Activated CD8-positive, alpha-beta memory T cell treated with anti-CD3 and anti-CD28 coated beads for 4 hours (primary cell): ENCODE results near the gene B9D2.
A peak's percentile ranks its signal among the peaks of the same experiment; 100 is the strongest.

Experiments
- DNase-seq, 2 donors: peaks; one replicate each; pipeline ENCODE4 v3.0.0-alpha.2; 2020; ENCODE audit warnings: low read depth in 2 of 2

B9D2 gene

GRCh38 chr19:41327576-41328156 lies 36.3 kb downstream of the B9D2 start:
- peak; percentile 76 to 77 for DNase-seq

DNA sequence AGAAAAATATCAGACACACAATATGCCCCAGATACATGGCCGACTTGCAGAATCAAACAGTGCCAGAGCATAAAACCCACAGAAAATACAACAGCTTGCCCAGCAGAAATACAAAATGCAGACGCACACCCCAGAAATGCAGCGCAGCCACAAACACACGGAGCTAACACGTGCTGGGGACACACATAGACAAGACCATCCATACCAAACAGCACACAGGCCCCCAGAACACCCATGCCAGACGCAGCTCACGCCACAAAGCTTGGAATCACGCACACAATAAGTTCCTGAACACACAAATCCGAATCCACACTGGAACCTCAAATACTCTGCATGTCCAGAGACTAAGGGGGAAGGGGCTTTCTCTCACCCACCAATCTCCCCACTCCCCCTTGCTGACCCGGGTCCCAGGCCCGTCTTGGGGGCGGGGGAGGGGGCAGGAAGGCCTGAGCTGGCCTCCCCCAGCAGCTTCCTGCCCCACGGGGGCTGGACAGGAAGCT lies 36.8 kb downstream of the B9D2 start:
- DNase-seq, result no peak

DNA sequence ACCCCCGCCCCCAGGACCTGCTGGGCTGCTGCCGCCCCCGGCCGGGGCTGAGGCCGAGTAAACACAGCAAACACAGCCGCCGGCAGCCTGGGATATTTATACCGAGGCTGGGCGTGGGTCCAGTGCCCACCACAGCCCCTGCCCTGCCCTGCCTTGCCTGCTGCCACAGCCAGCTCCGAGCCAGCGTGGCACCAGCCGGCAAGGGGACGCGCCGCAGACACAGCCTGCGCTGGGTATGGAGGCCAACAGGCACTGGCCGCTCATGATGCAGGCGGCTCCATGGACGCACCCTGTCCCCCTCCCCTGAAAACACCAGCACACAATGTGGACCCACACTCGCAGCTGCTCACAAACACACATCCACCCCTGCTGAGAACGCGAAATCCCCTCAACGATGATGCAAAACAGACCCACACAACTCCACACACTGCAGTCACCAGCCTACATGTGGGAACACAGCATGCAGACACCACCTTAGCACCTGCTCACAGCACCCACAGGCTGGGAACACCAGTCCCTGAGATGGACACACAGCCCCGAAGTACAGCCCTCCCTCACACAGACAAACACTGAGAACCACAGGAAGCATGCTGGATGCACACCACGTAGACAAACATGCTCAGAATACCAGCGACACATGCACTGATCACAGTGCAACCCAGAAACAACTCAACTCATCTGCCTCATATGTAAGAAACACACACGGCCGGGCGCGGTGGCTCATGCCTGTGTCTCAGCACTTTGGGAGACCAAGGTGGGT lies 37.8 kb downstream of the B9D2 start:
- no peak for DNase-seq

- DNase-seq, result no peak
These were observed 38.4 kb downstream of the B9D2 start for GRCh38 chr19:41325640-41325946.

DNA sequence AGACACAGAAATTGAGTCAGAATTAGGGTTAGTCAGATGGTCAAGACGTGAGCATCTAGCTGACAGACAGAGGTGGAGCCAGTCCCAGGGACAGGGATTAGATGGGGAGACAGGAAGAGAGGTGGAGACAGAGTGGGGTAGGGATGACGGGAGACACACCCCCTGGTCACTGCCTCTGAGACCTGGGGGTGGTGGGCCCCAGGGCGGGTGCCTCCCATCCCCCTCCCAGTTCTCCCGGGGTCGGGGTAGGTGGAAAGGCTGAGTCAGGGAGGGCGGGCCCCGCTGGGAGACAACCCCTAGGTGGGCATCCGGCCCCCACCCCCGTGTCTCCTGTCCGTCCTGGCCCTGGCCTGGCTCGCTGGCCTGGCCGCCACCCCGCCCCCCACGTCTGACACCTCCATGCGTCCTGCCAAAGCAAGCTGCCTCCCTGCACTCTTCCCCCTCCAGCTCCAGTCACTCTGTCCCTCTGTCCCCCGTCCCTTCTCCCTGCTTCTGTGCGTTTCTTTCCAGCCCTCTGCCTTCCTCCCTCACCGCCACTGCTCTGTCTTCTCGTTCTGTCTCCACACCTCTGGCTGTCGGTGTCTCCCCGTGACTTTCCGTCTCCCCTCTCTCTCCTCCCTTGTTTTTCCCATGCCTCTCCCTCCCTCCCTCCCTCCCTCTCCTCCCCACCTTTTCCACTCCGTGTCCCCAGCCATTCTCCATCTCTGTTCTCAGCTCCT lies 38.9 kb downstream of the B9D2 start:
- no peak for DNase-seq

GRCh38 chr19:41324231-41324702 lies 39.7 kb downstream of the B9D2 start:
- no peak for DNase-seq

GRCh38 chr19:41323430-41324125 lies 40.4 kb downstream of the B9D2 start:
- DNase-seq, result no peak

GRCh38 chr19:41323023-41323422 lies 40.9 kb downstream of the B9D2 start:
- no peak for DNase-seq

GRCh38 chr19:41322451-41322850 lies 41.5 kb downstream of the B9D2 start:
- no peak for DNase-seq

DNA sequence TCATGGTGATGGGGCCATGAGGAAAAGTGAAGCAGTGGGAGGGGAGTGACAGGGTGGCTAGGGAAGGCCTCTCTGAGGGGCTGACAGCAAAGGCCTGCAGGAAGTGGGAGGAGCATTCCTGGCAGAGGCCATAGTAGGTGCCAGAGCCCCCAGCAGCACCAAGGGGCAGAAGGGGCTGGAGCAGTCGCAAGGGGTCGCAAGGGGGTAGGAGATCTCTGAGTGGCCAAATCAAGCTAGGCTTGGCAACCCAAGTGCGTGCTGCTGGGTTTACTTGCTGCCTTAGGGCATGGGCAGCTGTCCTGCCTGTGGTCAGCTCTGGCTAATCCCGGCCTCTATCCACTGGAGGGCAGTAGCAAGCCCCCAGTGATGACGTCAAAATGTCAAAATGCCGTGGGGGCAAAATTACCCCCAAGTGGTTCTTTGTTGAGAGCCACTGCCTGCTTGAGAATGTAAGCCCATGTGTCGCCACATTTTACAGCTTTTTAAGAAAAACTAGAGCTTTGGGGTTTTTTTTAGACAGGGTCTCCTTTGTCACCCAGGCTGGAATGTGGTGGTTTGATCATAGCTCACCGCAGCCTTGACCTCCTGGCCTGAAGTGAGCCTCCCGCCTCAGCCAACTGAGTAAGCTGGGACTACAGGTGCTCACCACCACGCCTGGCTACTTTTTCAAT lies 42.2 kb downstream of the B9D2 start:
- DNase-seq, result no peak

GRCh38 chr19:41321204-41321599 lies 42.7 kb downstream of the B9D2 start:
- no peak for DNase-seq

- DNase-seq, result no peak
These were observed 43.4 kb downstream of the B9D2 start for GRCh38 chr19:41320568-41320967.

GRCh38 chr19:41320185-41320518 lies 43.8 kb downstream of the B9D2 start:
- no peak for DNase-seq

DNA sequence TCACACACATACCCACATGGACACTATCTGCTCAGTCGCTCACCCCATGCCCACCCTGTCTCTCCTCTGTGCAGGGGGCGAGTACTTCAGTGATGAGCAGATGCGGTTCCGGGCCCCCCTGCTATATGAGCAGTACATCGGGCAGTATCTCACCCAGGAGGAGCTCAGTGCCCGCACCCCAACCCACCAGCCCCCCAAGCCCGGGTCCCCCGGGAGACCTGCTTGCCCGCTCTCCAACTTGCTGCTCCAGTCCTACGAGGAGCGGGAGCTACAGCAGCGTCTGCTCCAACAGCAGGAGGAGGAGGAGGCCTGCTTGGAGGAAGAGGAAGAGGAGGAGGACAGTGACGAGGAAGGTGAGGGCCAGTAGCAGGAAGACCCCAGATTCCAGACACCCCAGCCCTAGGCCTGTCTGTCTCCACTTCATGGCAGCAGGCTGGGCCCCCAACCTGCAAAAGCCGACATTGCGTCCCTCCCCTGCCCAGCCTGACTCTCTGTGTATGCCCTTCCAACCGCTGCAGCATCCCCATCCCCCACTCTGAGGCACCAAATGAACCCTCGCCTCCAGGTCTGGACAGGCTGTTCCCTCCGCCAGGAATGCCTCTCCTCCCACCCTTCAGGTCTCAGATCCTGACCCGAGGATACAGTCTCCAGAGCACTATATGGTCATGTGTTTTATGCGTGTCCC lies 44.3 kb downstream of the B9D2 start:
- no peak for DNase-seq

DNA sequence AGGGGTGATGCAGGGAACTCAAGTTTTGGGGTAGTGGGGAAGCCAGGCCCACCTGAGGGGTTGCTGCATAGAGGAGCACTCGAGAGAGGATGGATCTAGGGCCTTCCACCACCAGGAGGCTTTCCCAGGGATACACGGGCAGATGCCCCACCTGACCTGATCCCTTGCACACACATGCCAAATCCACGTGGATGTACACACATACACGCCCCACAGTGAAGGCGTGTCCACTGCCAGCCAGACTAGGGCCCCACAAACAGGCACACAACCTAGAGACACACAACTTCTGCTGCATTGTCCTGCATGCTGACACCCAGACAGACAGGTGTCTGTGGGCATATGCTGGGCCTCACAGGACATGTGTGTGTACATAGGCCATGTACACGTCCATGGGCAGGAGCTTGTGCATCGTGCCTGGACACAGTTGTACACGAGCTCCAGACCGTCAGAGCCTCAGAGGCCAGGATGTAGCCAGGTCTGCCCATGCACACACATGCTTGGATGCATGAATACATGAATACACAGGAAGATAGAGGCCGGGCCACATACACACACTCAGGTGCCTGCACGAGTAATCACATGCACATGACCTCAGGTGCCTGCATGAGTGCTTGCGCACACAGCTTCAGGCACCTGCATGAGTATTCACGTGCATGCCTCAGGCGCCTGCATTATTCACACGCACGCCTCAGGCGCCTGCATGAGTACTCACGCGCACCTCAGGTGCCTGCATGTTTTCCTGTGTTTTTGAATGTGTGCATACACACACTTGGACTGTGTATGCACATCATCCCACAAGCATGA lies 45.1 kb downstream of the B9D2 start:
- DNase-seq, result no peak

GRCh38 chr19:41316306-41316920 lies 47.5 kb downstream of the B9D2 start:
- no peak for DNase-seq

GRCh38 chr19:41311613-41312012 lies 52.3 kb downstream of the B9D2 start:
- no peak for DNase-seq

DNA sequence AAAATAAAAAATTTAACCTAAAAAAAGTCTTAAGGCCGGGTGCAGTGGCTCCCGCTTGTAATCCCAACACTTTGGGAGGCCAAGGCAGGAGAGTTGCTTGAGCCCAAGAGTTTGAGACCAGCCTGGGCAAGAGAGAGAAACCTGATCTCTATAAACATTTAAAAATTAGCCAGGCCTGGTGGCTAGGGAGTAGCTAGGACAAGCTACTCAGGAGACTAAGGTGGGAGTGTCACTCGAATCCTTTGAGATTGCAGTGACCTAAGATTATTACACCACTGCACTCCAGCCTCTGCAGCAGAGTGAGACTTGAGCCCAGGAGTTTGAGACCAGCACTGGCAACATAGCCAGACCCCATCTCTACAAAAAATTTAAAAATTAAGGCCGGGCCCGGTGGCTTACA lies 52.9 kb downstream of the B9D2 start:
- DNase-seq, result no peak

DNA sequence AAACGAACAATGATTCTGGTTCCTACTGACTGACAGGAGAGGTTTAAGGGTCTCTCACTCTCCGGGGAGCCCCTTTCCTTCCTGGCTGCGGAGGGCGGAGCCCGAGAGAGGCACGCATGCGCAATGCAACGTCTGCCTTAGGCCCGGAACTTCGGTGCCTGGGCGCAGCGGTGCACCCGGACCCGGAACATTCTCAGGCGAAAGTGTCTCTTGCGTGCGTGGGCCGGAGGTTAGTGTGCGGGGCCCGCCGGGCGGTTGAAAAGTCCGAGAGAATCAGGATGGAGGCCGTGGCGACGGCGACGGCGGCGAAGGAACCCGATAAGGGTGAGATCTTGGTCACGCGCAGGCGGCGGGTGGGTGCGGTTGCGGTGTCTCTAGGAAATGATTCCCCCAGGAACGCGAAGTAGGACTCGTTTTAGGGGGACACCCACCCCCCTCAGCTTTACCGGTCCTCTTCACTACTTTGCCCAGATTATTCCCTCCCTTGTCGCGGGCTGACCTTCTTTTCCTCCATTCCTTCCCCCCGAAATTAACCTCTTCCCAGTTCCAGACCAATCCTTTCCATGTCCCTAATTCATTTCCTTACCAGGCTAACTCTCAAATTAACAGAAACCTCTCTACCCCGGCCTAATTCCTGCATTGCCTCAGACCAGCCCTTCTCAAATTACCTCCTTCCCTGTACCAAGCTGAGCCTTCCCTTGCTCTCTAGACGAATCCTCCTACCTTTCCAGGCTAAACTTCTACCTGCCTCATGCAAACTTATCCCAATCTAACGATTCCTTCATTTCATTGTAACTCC lies 53.7 kb downstream of the B9D2 start, which contains the start of gene CCDC97:
Gene CCDC97 (plus strand): TSS at position 140 of the 799 bp plus-strand sequence. CDS start 139 bp downstream, at position 279.
- peak; percentile 74 to 79 for DNase-seq
